Mesothelial cell of epicardium (in vitro differentiated cells): ENCODE results near the gene NT5C2. TPM values are rescaled to one million over a fixed set of nuclear protein-coding genes. Genes with fewer than 3 reads are reported as not detected.
A peak's percentile ranks its signal among the peaks of the same experiment; 100 is the strongest.
"Not testable (repeated sequence)": the region's sequence is repeated elsewhere in the genome, so short reads cannot be mapped to it uniquely, and the experiment has no call there.

Experiments used
- DNase-seq, 2 experiments: peaks; one replicate each; pipeline ENCODE4 v3.0.0; 2021; ENCODE audit warnings: low spot score in 2 of 2; ENCODE audit not compliant: unreplicated experiment in 2 of 2
- H3K27ac Mint-ChIP-seq: 2 replicates; pipeline ENCODE4 v1.8.0; 2021; ENCODE audit warnings: mixed read lengths
- H3K27me3 Mint-ChIP-seq: 2 replicates; pipeline ENCODE4 v1.8.0; 2021; ENCODE audit warnings: low read depth, mixed read lengths
- H3K36me3 Mint-ChIP-seq: 2 replicates; pipeline ENCODE4 v1.8.0; 2021; ENCODE audit warnings: mixed read lengths
- H3K4me1 Mint-ChIP-seq: 2 replicates; pipeline ENCODE4 v1.8.0; 2021; ENCODE audit warnings: mixed read lengths
- H3K4me3 Mint-ChIP-seq: 2 replicates; pipeline ENCODE4 v1.8.0; 2021; ENCODE audit warnings: mild to moderate bottlenecking, moderate library complexity, mixed read lengths
- H3K9me3 Mint-ChIP-seq: 2 replicates; pipeline ENCODE4 v1.8.0; 2021; ENCODE audit warnings: mixed read lengths
- CTCF ChIP-seq: fragments of 200-600 bp; sonication (generic); IDR thresholded peaks from one replicate; pipeline ENCODE4 v1.5.0; 2021; ENCODE audit warnings: antibody characterized with exemption; ENCODE audit not compliant: unreplicated experiment
- total RNA-seq: library from RNA; stranded (reverse); gene quantifications from 3 replicates; pipeline ENCODE4 v1.2.1, GENCODE V29; 2021

NT5C2 gene
- total RNA-seq, 1 donor from 2014 or later = 77.7 TPM

GRCh38 chr10:103232131-103232673, 39.1 kb upstream of the NT5C2 start:
- H3K4me3 Mint-ChIP-seq = no peak overlapping the region
- peaks cover 15% of the 10 kb centered on the region for H3K4me1 Mint-ChIP-seq
- TF ChIP-seq CTCF = no peak
- H3K36me3 Mint-ChIP-seq = no peaks in the 10 kb centered on the region
- H3K27me3 Mint-ChIP-seq = no peaks in the 10 kb centered on the region
- no peaks in the 10 kb centered on the region for H3K9me3 Mint-ChIP-seq
- H3K27ac Mint-ChIP-seq = peak overlapping the region; percentile 96
- no peak for DNase-seq

GRCh38 chr10:103231047-103231551, 38.0 kb upstream of the NT5C2 start:
- Mint-ChIP-seq H3K4me1 (peaks cover 15% of the 10 kb centered on the region), H3K27me3 (no peaks in the 10 kb centered on the region), H3K36me3 (no peaks in the 10 kb centered on the region), H3K9me3 (peaks cover under 1% of the 10 kb centered on the region), H3K27ac (peak overlapping the region; percentile 96), H3K4me3 (no peak overlapping the region)
- no peak for DNase-seq
- TF ChIP-seq CTCF = no peak

- peaks cover 16% of the 10 kb centered on the region for H3K9me3 Mint-ChIP-seq
Observed at GRCh38 chr10:103227416-103227815, 34.3 kb upstream of the NT5C2 start.

GRCh38 chr10:103225939-103226338, 32.9 kb upstream of the NT5C2 start:
- H3K4me3 Mint-ChIP-seq = no peak overlapping the region
- H3K27me3 Mint-ChIP-seq = no peaks in the 10 kb centered on the region
- peaks cover 7% of the 10 kb centered on the region for H3K36me3 Mint-ChIP-seq
- peaks cover 20% of the 10 kb centered on the region for H3K9me3 Mint-ChIP-seq
- H3K27ac Mint-ChIP-seq = no peak overlapping the region
- DNase-seq = no peak
- TF ChIP-seq CTCF = no peak
- peaks cover 3% of the 10 kb centered on the region for H3K4me1 Mint-ChIP-seq

More at GRCh38 chr10:103227416-103227815, 34.3 kb upstream of the NT5C2 start:
- DNase-seq = no peak
- H3K27ac Mint-ChIP-seq = no peak overlapping the region
- no peaks in the 10 kb centered on the region for H3K27me3 Mint-ChIP-seq
- H3K4me3 Mint-ChIP-seq = no peak overlapping the region
- H3K36me3 Mint-ChIP-seq = peaks cover 7% of the 10 kb centered on the region
- H3K4me1 Mint-ChIP-seq = peaks cover 13% of the 10 kb centered on the region
- TF ChIP-seq CTCF = no peak

- not testable (repeated sequence) for H3K4me3 Mint-ChIP-seq, DNase-seq, H3K4me1 Mint-ChIP-seq, H3K27ac Mint-ChIP-seq, H3K36me3 Mint-ChIP-seq, H3K27me3 Mint-ChIP-seq
- H3K9me3 Mint-ChIP-seq = peaks cover 20% of the 10 kb centered on the region
Observed at GRCh38 chr10:103224721-103225120, 31.6 kb upstream of the NT5C2 start.

- H3K4me1 Mint-ChIP-seq = no peaks in the 10 kb centered on the region
- H3K36me3 Mint-ChIP-seq = peaks cover 7% of the 10 kb centered on the region
- no peak overlapping the region for H3K27ac Mint-ChIP-seq
- TF ChIP-seq CTCF = no peak
- peaks cover 20% of the 10 kb centered on the region for H3K9me3 Mint-ChIP-seq
- no peak overlapping the region for H3K4me3 Mint-ChIP-seq
- no peaks in the 10 kb centered on the region for H3K27me3 Mint-ChIP-seq
- no peak for DNase-seq
Observed at GRCh38 chr10:103224133-103224532, 31.1 kb upstream of the NT5C2 start.

GRCh38 chr10:103216362-103216761, 23.3 kb upstream of the NT5C2 start:
- H3K27me3 Mint-ChIP-seq, H3K4me1 Mint-ChIP-seq, DNase-seq, H3K36me3 Mint-ChIP-seq, H3K4me3 Mint-ChIP-seq: not testable (repeated sequence)
- Mint-ChIP-seq H3K27ac (peak overlapping the region; percentile 43), H3K9me3 (peaks cover 23% of the 10 kb centered on the region)
